ENCODE data around the gene TMEM9. TPM values are rescaled to one million over a fixed set of nuclear protein-coding genes. Genes with fewer than 3 reads are reported as not detected.

TMEM9 gene
- polyA plus RNA-seq, 3 donors, result 13.6 to 43.6 (median 22.4) TPM

DNA sequence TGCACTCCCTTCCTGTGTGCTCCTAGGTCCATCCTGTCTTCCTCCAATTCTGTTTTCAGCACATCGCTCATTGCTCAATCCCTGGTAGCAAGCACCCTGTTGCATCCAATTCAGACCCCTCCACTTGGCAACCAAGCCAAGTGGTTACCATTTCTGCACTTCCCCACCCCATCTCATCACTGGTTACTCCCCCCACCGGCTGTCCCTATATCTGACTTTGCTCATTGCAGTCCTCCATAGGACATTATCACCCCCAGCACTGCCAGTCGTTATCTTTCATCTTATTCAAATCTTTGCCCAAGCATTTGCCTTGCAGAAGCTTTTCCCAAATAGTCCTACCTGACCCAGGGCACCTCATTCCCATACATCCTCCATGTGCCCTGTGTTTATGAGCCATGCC lies 2.1 kb upstream of the TMEM9 start:
- Histone ChIP-seq H3K9ac (ENCODE audit: insufficient read depth, low read length, poor library complexity, severe bottlenecking) (no peak overlapping the region), H2AFZ (ENCODE audit: insufficient read depth, low read depth, low read length, poor library complexity, severe bottlenecking) (no peak overlapping the region), H3K4me3 (replicated peaks in 1 of 3; ENCODE audit: low read depth in 2 of 3, low read length in 3 of 3) (no peak overlapping the region), H4K20me1 (ENCODE audit: insufficient read depth, low read length) (no peaks in the 10 kb centered on the region), H3K4me2 (replicated peaks; ENCODE audit: extremely low read depth, low read length, poor library complexity, severe bottlenecking) (no peak overlapping the region), H3K36me3 (replicated peaks in 1 of 2; ENCODE audit: control insufficient read depth in 1 of 2, insufficient read depth in 2 of 2, low read length in 2 of 2) (peaks cover 0 to 8% of the 10 kb centered on the region in 2 donors), H3K79me2 (ENCODE audit: insufficient read depth, low read length) (peaks cover 3% of the 10 kb centered on the region), H3K4me1 (ENCODE audit: control insufficient read depth in 1 of 2, insufficient read depth in 2 of 2, low read length in 2 of 2) (peaks cover 14 to 17% of the 10 kb centered on the region in 2 donors), H3K27ac (ENCODE audit: low read depth in 1 of 2, low read length in 2 of 2) (no peak overlapping the region), H3K9me3 (replicated peaks in 1 of 2; ENCODE audit: control insufficient read depth in 1 of 2, insufficient read depth in 1 of 2, low read length in 2 of 2) (no peaks in the 10 kb centered on the region), H3K27me3 (ENCODE audit: control insufficient read depth in 2 of 2, insufficient read depth in 2 of 2, low read length in 2 of 2) (no peaks in the 10 kb centered on the region)
- 95% methylated on average over 3 of the region's 3 CpGs for WGBS (ENCODE audit: insufficient coverage)
- DNase-seq, result no peak
- no peak overlapping the region for H3K27ac Mint-ChIP-seq
- H3K4me3 Mint-ChIP-seq, result no peak overlapping the region
- TF ChIP-seq, protein P1, sequence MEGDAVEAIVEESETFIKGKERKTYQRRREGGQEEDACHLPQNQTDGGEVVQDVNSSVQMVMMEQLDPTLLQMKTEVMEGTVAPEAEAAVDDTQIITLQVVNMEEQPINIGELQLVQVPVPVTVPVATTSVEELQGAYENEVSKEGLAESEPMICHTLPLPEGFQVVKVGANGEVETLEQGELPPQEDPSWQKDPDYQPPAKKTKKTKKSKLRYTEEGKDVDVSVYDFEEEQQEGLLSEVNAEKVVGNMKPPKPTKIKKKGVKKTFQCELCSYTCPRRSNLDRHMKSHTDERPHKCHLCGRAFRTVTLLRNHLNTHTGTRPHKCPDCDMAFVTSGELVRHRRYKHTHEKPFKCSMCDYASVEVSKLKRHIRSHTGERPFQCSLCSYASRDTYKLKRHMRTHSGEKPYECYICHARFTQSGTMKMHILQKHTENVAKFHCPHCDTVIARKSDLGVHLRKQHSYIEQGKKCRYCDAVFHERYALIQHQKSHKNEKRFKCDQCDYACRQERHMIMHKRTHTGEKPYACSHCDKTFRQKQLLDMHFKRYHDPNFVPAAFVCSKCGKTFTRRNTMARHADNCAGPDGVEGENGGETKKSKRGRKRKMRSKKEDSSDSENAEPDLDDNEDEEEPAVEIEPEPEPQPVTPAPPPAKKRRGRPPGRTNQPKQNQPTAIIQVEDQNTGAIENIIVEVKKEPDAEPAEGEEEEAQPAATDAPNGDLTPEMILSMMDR (IDR thresholded peaks at IDR 0.05), result no peak
- H3K4me1 Mint-ChIP-seq, result peaks cover 16% of the 10 kb centered on the region
- peaks cover 0 to 5% (median 0%) of the 10 kb centered on the region in 7 donors for H3K9me3 Mint-ChIP-seq
- peaks cover 2 to 4% of the 10 kb centered on the region in 2 donors for H3K36me3 Mint-ChIP-seq
- intact Hi-C loops (cut with micrococcal nuclease), result no loop called here
- peaks cover 0 to 7% (median 0%) of the 10 kb centered on the region in 3 donors for H3K27me3 Mint-ChIP-seq (ENCODE audit: low read depth in 3 of 3)

DNA sequence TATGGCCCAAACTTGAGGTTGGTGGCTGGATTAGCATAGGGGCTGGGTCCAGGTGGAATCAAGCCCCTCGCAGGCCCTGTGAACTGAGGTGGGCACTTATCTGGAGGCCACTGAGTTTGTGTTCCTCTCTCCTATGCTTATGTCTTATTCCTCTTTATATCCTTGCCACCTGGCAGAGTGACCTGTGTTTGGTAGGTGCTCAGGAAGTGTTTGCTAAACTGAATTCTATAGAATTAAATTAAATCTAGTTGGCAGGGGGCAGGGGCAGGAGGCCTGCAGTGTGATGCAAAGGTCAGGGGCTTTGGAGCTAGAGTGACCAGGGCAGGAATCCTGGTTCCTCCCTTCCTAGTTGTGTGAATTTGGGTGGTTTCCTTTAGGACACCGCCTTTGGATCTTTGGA lies 1.1 kb upstream of the TMEM9 start:
- Mint-ChIP-seq H3K4me1 (peaks cover 16% of the 10 kb centered on the region), H3K4me3 (no peak overlapping the region), H3K9me3 (peaks cover 0 to 5% (median 0%) of the 10 kb centered on the region in 7 donors), H3K27ac (no peak overlapping the region), H3K36me3 (peaks cover 11 to 14% of the 10 kb centered on the region in 2 donors), H3K27me3 (ENCODE audit: low read depth in 3 of 3) (peaks cover 0 to 7% (median 0%) of the 10 kb centered on the region in 3 donors)
- peaks cover 14 to 17% of the 10 kb centered on the region in 2 donors for H3K4me1 ChIP-seq (ENCODE audit: control insufficient read depth in 1 of 2, insufficient read depth in 2 of 2, low read length in 2 of 2)
- H3K27me3 ChIP-seq (ENCODE audit: control insufficient read depth in 2 of 2, insufficient read depth in 2 of 2, low read length in 2 of 2), result no peaks in the 10 kb centered on the region
- intact Hi-C loops (cut with micrococcal nuclease), result no loop called here
- WGBS (ENCODE audit: insufficient coverage), result no CpG with 5 or more reads among the region's 2 CpGs
- peaks cover 6 to 18% of the 10 kb centered on the region in 2 donors for H3K36me3 ChIP-seq (replicated peaks in 1 of 2; ENCODE audit: control insufficient read depth in 1 of 2, insufficient read depth in 2 of 2, low read length in 2 of 2)
- no peak overlapping the region for H3K4me2 ChIP-seq (replicated peaks; ENCODE audit: extremely low read depth, low read length, poor library complexity, severe bottlenecking)
- H3K27ac ChIP-seq (ENCODE audit: low read depth in 1 of 2, low read length in 2 of 2), result no peak overlapping the region
- no peak for DNase-seq
- peaks cover 3% of the 10 kb centered on the region for H3K79me2 ChIP-seq (ENCODE audit: insufficient read depth, low read length)
- H3K4me3 ChIP-seq (replicated peaks in 1 of 3; ENCODE audit: low read depth in 2 of 3, low read length in 3 of 3), result no peak overlapping the region
- no peaks in the 10 kb centered on the region for H3K9me3 ChIP-seq (replicated peaks in 1 of 2; ENCODE audit: control insufficient read depth in 1 of 2, insufficient read depth in 1 of 2, low read length in 2 of 2)
- no peak overlapping the region for H2AFZ ChIP-seq (ENCODE audit: insufficient read depth, low read depth, low read length, poor library complexity, severe bottlenecking)
- TF ChIP-seq, protein P1 (IDR thresholded peaks at IDR 0.05), result no peak
- no peak overlapping the region for H3K9ac ChIP-seq (ENCODE audit: insufficient read depth, low read length, poor library complexity, severe bottlenecking)
- no peaks in the 10 kb centered on the region for H4K20me1 ChIP-seq (ENCODE audit: insufficient read depth, low read length)
